Suprapubic skin (tissue), 4 donors: ENCODE measurements around the gene TMEM60.

ENCODE experiments used
- EP300 ChIP-seq: sonication (generic); formaldehyde crosslinking; IDR thresholded peaks from one replicate; pipeline ENCODE4 v1.6.1; 2017; ENCODE audit warnings: antibody characterized with exemption
- POLR2A ChIP-seq, 2 donors: fragments of 450-650 bp; IDR thresholded peaks; one replicate each; pipeline ENCODE4 v1.6.1; 2017; ENCODE audit warnings: antibody characterized with exemption in 2 of 2, mild to moderate bottlenecking in 2 of 2, moderate library complexity in 2 of 2
- POLR2AphosphoS5 ChIP-seq, 3 donors: sonication (generic); formaldehyde crosslinking; IDR thresholded peaks; one replicate each; pipeline ENCODE4 v1.6.1; 2017; ENCODE audit warnings: antibody characterized with exemption in 3 of 3
- TF ChIP-seq, protein P1 (sequence below), 2 donors: fragments of 200-600 bp in 1 of 2; fragments of 450-650 bp in 1 of 2; sonication (generic) in 1 of 2; IDR thresholded peaks; one replicate each; pipeline ENCODE4 v1.5.1; 2016 to 2019; ENCODE audit warnings: antibody characterized with exemption in 2 of 2, mild to moderate bottlenecking in 1 of 2, moderate library complexity in 1 of 2

DNA sequence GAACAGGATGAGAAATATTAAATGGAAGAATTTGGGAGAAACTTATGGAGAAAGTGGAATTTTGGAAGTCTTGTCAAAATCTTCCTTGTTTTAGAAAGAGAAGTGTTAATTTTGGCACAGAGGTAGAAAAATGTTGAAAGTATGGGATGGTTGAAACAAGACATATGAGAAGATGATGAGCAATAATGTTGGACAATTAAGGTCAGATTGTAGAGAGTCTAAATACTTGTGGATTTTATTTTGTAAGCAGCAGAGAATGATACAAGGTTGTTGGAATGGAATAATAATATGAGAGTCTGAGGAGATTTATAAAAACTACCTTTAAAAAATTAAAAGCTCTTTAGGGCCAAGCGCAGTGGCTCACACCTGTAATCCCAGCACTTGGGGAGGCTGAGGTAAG lies 34.9 kb upstream of the TMEM60 start:
- TF ChIP-seq, protein P1, sequence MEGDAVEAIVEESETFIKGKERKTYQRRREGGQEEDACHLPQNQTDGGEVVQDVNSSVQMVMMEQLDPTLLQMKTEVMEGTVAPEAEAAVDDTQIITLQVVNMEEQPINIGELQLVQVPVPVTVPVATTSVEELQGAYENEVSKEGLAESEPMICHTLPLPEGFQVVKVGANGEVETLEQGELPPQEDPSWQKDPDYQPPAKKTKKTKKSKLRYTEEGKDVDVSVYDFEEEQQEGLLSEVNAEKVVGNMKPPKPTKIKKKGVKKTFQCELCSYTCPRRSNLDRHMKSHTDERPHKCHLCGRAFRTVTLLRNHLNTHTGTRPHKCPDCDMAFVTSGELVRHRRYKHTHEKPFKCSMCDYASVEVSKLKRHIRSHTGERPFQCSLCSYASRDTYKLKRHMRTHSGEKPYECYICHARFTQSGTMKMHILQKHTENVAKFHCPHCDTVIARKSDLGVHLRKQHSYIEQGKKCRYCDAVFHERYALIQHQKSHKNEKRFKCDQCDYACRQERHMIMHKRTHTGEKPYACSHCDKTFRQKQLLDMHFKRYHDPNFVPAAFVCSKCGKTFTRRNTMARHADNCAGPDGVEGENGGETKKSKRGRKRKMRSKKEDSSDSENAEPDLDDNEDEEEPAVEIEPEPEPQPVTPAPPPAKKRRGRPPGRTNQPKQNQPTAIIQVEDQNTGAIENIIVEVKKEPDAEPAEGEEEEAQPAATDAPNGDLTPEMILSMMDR (IDR thresholded peaks at IDR 0.05) = no peak
- no peak for TF ChIP-seq POLR2A (IDR thresholded peaks at IDR 0.05)
- no peak for TF ChIP-seq POLR2AphosphoS5 (IDR thresholded peaks at IDR 0.05)
- TF ChIP-seq EP300 = no peak
